Breast epithelium (tissue), 4 donors: ENCODE measurements around the gene ALDH1A1. TPM values are rescaled to one million over a fixed set of nuclear protein-coding genes. Genes with fewer than 3 reads are reported as not detected.

Experiments used
- DNase-seq, 2 donors: peaks; one replicate each; pipeline ENCODE4 v3.0.0-alpha.2; 2019; ENCODE audit warnings: low spot score in 2 of 2
- H3K27ac ChIP-seq, 2 donors: fragments of 200-600 bp; sonication (generic) in 1 of 2; one replicate each; pipeline ENCODE4 v1.5.1; 2016 to 2019; ENCODE audit warnings: mild to moderate bottlenecking in 1 of 2
- H3K27me3 ChIP-seq, 2 donors: fragments of 200-600 bp; sonication (generic) in 1 of 2; one replicate each; pipeline versions ENCODE4 v1.5.1 to v1.6.0; 2017 to 2019; ENCODE audit warnings: control low read depth in 1 of 2, mild to moderate bottlenecking in 1 of 2
- H3K36me3 ChIP-seq: fragments of 200-600 bp; one replicate; pipeline ENCODE4 v1.5.1; 2019
- H3K4me1 ChIP-seq, 2 donors: fragments of 200-600 bp; sonication (generic); one replicate each; pipeline ENCODE4 v1.5.1; 2016 to 2019; ENCODE audit warnings: control low read depth in 1 of 2
- H3K4me3 ChIP-seq, 3 donors: fragments of 200-600 bp; sonication (generic); 1 replicate in 2 of 3; 2 replicates in 1 of 3; pipeline ENCODE4 v1.5.1; 2016 to 2019; ENCODE audit warnings: mild to moderate bottlenecking in 3 of 3, moderate library complexity in 2 of 3
- H3K9me3 ChIP-seq, 2 donors: fragments of 200-600 bp; sonication (generic) in 1 of 2; one replicate each; pipeline ENCODE4 v1.5.1; 2016 to 2019; ENCODE audit warnings: control low read depth in 1 of 2
- CTCF ChIP-seq, 3 donors: fragments of 450-650 bp; IDR thresholded peaks; one replicate each; pipeline ENCODE4 v1.5.1; 2016 to 2017; ENCODE audit warnings: antibody characterized with exemption in 3 of 3, mild to moderate bottlenecking in 3 of 3, moderate library complexity in 3 of 3
- POLR2A ChIP-seq: fragments of 450-650 bp; IDR thresholded peaks from one replicate; pipeline ENCODE4 v1.6.1; 2016; ENCODE audit warnings: antibody characterized with exemption, mild to moderate bottlenecking, moderate library complexity
- POLR2AphosphoS5 ChIP-seq, 3 donors: sonication (generic); formaldehyde crosslinking; IDR thresholded peaks; one replicate each; pipeline ENCODE4 v1.6.1; 2017; ENCODE audit warnings: antibody characterized with exemption in 3 of 3
- intact Hi-C: fragments of 100-400 bp; cut with DNase I; formaldehyde crosslinking; loops from one replicate; pipeline ENCODE4 v1.15.1; 2023; ENCODE audit warnings: low total_unique reads
- total RNA-seq, 3 donors: library from RNA; depleted of rRNA; stranded (reverse); fragments of >200 nt; gene quantifications; one replicate each; pipeline ENCODE4 v1.1.0, GENCODE V29; 2016

The ALDH1A1 gene
- total RNA-seq, 3 donors from 2014 or later, result 67.2 to 233 (median 80.1) TPM

GRCh38 chr9:72971411-72971810 lies 18.6 kb upstream of the ALDH1A1 start:
- H3K9me3 ChIP-seq, result no peaks in the 10 kb centered on the region
- TF ChIP-seq POLR2A (no peak), POLR2AphosphoS5 (IDR thresholded peaks at IDR 0.05) (no peak), CTCF (IDR thresholded peaks at IDR 0.05) (no peak)
- no peak overlapping the region for H3K27ac ChIP-seq
- H3K27me3 ChIP-seq, result no peaks in the 10 kb centered on the region
- no peak overlapping the region for H3K4me3 ChIP-seq
- DNase-seq, result no peak
- no peaks in the 10 kb centered on the region for H3K36me3 ChIP-seq
- intact Hi-C loops, result no loop called here
- no peaks in the 10 kb centered on the region for H3K4me1 ChIP-seq

- Histone ChIP-seq H3K9me3 (peaks cover 0 to 10% of the 10 kb centered on the region in 2 donors), H3K27ac (no peak overlapping the region), H3K4me1 (no peaks in the 10 kb centered on the region), H3K36me3 (no peaks in the 10 kb centered on the region), H3K4me3 (no peak overlapping the region), H3K27me3 (no peaks in the 10 kb centered on the region)
- TF ChIP-seq POLR2A (no peak), CTCF (IDR thresholded peaks at IDR 0.05) (no peak), POLR2AphosphoS5 (IDR thresholded peaks at IDR 0.05) (no peak)
- DNase-seq, result no peak
- intact Hi-C loops, result no loop called here
These were observed 7.6 kb upstream of the ALDH1A1 start for GRCh38 chr9:72960446-72960845.

GRCh38 chr9:72958485-72959281 lies 5.8 kb upstream of the ALDH1A1 start:
- DNase-seq, result no peak
- H3K27me3 ChIP-seq, result no peaks in the 10 kb centered on the region
- H3K4me3 ChIP-seq, result no peak overlapping the region
- H3K36me3 ChIP-seq, result no peaks in the 10 kb centered on the region
- peaks cover 0 to 10% of the 10 kb centered on the region in 2 donors for H3K9me3 ChIP-seq
- no peak overlapping the region for H3K27ac ChIP-seq
- intact Hi-C loops, result no loop called here
- no peaks in the 10 kb centered on the region for H3K4me1 ChIP-seq
- TF ChIP-seq POLR2AphosphoS5 (IDR thresholded peaks at IDR 0.05) (no peak), POLR2A (no peak), CTCF (IDR thresholded peaks at IDR 0.05) (no peak)

GRCh38 chr9:72955571-72955970 lies 2.7 kb upstream of the ALDH1A1 start:
- intact Hi-C loops, result no loop called here
- Histone ChIP-seq H3K36me3 (no peaks in the 10 kb centered on the region), H3K27me3 (no peaks in the 10 kb centered on the region), H3K9me3 (peaks cover 0 to 10% of the 10 kb centered on the region in 2 donors), H3K27ac (peak overlapping the region; percentile 51 to 74), H3K4me3 (no peak overlapping the region), H3K4me1 (no peaks in the 10 kb centered on the region)
- DNase-seq, result no peak
- TF ChIP-seq POLR2A, result no peak

- peak overlapping the region; percentile 51 to 68 for H3K27ac ChIP-seq
- H3K27me3 ChIP-seq, result no peaks in the 10 kb centered on the region
- intact Hi-C loops, result no loop called here
- H3K4me1 ChIP-seq, result no peaks in the 10 kb centered on the region
- H3K9me3 ChIP-seq, result peaks cover 0 to 10% of the 10 kb centered on the region in 2 donors
- TF ChIP-seq POLR2AphosphoS5 (IDR thresholded peaks at IDR 0.05) (no peak), CTCF (IDR thresholded peaks at IDR 0.05) (no peak), POLR2A (no peak)
- no peak for DNase-seq
- no peaks in the 10 kb centered on the region for H3K36me3 ChIP-seq
- no peak overlapping the region for H3K4me3 ChIP-seq
These were observed 2.2 kb upstream of the ALDH1A1 start for GRCh38 chr9:72955126-72955455.
